ENCODE data around the gene RHOXF2B.
"Not testable (repeated sequence)": the region's sequence is repeated elsewhere in the genome, so short reads cannot be mapped to it uniquely, and the experiment has no call there.

- not testable (repeated sequence) for TF ChIP-seq CTCF (conservative IDR thresholded peaks at IDR 0.05; ENCODE audit: low read depth in 2 of 2); ZNF462 (CRISPR knock-in tag; IDR thresholded peaks at IDR 0.05); EZH2 (IDR thresholded peaks at IDR 0.05; ENCODE audit: low read depth, unreplicated experiment); CREB1 (CRISPR knock-in tag; IDR thresholded peaks at IDR 0.05; ENCODE audit: low read depth); REST (IDR thresholded peaks at IDR 0.05; ENCODE audit: unreplicated experiment); EZH2phosphoT487 (IDR thresholded peaks at IDR 0.05; ENCODE audit: unreplicated experiment)
Observed at GRCh38 chrX:120066169-120066568, 11.3 kb downstream of the RHOXF2B start.

Measured in GM23338 (cell line).